HG03108 (cell line): ENCODE data around the gene DYNC1I2.

Experiments used
- ATAC-seq: cut with Tn5 transposase; IDR thresholded peaks from one replicate; pipeline ENCODE4 v1.9.1; 2021; ENCODE audit warnings: moderate library complexity; ENCODE audit not compliant: unreplicated experiment

The DYNC1I2 gene

GRCh38 chr2:171687287-171688128 is at the start of gene DYNC1I2:
DYNC1I2 (plus strand) TSS chr2:171687469; CDS start chr2:171690156, 2,687 bp downstream.
- peak; percentile 80 for ATAC-seq

- no peak for ATAC-seq
Measured at GRCh38 chr2:171651667-171652415, 35.4 kb upstream of the DYNC1I2 start.

DNA sequence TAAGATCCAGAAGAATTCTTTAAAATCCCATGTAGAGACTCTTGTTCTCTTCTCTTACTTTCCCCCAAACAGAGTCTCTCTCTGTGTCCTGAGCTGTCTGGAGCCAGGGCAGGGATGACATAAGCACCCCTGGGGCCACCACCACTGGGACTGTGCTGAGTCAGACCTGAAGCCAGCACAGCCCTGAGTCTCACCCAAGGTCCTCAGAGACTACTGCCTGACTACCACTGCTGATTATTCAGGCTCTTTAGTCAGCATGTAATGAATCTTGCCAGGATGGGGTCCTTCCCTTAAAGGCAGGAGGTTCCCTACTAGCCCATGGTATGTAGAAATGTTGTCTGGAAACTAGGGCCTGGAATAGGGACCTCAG is 34.9 kb upstream of the DYNC1I2 start:
- no peak for ATAC-seq

DNA sequence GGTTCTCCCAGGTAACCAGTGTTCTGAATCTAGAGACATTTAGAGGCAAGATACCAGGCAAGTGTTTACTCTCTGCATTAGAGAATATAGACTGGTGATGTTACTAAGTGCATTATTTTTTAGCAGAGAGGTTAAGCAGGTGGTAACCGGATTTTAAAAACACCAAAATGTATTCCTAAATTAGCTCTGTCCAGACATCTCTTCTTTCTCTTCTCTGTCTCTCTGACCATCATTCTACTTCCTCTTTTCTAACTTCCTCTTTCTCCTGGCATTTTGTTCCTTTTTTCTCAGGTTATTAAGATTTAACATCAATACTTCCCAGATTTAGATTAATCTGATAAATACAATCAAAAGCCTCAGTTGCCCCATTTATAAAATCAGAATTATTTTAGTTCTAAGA is 31.7 kb upstream of the DYNC1I2 start:
- ATAC-seq: no peak

DNA sequence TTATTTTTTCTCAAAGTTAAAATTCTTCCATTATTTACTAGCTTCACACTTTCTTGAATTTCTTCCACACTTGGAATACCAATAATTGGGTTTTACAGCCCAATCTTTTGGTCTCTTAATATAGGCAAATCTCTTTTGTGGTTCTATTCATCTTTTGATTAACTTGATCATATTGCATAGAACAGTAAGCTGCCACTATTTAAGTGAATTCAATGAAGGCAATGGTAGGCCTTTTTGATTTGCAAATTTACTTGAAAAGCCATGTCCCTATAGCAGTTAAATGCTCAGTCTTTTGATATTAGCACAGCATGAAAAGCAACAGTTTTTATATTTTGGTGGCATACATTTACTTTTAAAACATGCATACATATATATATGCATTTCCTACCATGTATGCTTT is 20.2 kb upstream of the DYNC1I2 start:
- no peak for ATAC-seq

DNA sequence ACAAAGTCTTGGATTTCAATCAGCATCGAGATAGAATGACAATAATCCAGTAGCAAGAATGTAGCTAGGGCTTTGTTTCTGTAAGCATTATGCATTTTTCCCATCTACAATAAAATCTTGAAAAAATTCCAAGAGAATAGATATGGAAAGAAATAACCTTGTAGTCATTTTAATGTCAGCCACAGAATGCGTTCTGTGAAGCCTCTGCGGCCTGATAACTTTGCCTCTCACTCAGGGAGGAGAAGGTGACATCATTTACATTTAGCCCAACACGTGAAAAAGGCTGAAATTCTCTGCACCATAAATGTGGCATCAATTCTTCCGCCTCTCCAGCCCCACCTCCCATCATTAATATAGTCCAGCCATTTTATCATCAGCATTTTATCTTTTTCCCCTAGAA is 19.1 kb upstream of the DYNC1I2 start:
- ATAC-seq: no peak

DNA sequence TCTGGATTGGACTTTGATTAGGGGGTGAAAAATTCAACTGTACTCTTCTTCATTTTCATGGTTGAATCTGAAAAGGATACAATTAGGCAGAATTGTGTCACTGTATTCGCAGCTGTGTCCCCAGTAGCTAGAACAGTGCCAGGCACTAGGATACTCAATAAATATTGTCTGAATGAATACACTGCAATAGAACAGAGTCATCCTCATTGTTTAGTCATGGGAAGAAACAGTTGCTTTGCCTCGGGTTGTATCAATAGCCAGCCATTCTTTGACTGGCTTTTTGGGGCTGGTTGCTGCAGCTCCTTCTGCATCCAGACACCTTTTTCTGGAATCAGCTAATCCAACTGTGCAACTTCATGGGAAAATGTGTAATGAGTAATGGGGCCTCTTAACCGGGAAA is 18.1 kb upstream of the DYNC1I2 start:
- no peak for ATAC-seq

DNA sequence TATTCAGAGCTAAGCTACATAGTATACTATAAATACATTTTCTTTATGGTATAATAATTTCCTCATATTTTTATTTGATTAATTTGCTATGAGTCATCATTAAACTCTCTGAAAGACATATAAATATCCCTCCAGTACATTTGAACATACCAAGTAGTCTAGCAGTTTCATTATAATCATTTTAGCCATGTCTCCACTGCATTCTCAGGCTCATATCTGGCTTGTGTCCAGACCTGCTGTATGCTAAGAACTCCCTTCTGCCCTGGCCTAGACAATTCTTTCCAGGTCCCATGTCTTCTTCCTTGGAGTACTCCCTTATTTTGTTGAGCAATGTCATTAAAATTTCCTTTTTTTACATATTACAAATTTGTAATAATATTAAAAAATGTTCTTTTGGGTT is 16.6 kb upstream of the DYNC1I2 start:
- no peak for ATAC-seq

GRCh38 chr2:171671867-171672266 is 15.4 kb upstream of the DYNC1I2 start:
- ATAC-seq: no peak

DNA sequence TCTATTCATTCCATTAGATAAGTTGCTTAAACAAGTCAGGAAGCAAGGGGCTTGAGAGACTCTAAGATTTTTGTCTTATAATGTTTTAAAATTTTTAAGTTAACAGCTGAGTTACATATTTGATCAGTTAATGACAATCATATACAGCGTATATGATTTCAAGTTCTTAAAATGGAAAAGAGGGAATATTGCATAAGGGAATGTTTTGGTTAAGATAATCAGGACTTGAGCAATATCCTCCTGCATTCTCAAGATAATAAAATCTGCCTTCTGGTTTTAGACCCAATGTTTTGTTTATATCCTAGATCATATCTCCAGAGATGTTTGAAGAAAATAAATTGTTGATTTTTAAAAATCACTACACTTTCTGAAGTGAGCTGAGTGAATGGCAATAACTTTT is 13.4 kb upstream of the DYNC1I2 start:
- ATAC-seq: no peak

DNA sequence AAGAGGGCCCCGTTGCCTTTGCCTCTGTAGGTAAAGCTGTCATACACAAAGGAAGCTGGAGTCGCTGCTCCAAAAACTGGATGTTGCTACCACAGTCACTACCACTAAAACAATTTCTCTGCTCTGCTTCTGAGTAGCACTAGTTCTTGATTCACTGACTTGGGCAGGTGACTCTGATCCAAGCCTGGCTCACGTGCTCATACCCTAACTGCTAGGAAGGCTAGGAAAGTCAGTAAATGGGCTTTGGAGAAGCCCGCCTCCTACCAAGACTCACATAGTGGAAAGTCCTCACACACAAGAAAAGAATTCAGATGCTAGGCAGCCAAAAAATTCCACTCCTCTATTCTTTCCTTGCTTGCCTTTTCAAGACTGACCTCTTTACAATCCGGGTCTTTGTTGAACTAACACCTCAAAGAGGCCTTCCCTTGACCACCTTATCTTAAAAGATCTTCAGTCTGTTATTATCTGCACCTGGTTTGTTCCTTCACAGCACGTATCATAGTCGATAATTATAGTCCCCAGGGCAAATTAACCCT is 11.4 kb upstream of the DYNC1I2 start:
- no peak for ATAC-seq

GRCh38 chr2:171678619-171679018 is 8.7 kb upstream of the DYNC1I2 start:
- ATAC-seq: no peak

DNA sequence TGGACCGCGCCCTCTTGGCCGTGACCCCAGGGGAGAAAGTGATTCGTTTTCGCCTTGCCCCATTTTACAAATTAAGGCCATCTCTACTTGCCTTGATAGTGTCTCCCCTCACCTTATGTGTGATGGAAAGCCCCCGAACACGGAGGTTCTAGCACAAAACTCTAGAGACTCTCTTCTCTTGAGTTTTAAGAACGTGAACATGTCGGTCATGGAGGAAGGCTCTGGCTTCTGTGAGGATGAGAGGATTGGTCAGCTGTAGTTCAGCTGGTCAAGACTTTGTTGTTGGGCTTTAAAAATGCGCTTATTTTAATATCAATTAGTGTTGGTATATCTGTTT is 828 bp downstream of the DYNC1I2 start:
- ATAC-seq: no peak

GRCh38 chr2:171692331-171692730 is 5.1 kb downstream of the DYNC1I2 start:
- no peak for ATAC-seq

DNA sequence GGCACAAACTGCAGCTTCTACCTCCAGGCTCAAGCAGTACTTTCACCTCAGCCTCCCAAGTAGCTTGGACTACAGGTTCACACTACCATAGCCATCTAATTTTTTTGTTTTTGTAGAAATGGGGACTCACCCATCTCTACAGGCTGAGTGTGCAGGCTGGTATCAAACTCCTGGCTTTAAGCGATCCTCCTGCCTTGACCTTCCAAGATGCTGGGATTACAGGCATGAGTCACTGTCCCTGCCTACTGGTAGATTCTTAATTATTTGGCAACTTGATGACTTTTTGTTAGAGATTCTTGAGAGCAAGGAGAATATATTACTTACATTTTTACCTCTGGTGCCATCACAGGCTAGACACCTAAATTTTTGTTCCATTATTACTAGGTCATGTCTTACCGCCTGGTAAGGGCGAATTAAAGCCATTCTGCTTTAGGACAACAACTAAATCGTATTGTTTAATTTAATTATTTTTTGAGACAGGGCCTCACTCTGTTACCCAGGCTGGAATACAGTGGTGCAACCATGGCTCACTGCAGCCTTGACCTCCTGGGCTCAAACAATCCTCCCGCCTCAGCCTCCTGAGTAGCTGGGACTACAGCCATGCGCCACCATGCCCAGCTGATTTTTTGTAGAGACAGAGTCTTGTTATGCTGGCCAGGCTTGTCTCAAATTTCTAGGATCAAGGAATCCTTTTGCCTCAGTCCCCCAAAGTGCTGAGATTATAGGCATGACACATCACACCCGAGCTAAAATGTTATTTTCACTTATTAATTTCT is 15.7 kb downstream of the DYNC1I2 start:
- ATAC-seq: no peak

DNA sequence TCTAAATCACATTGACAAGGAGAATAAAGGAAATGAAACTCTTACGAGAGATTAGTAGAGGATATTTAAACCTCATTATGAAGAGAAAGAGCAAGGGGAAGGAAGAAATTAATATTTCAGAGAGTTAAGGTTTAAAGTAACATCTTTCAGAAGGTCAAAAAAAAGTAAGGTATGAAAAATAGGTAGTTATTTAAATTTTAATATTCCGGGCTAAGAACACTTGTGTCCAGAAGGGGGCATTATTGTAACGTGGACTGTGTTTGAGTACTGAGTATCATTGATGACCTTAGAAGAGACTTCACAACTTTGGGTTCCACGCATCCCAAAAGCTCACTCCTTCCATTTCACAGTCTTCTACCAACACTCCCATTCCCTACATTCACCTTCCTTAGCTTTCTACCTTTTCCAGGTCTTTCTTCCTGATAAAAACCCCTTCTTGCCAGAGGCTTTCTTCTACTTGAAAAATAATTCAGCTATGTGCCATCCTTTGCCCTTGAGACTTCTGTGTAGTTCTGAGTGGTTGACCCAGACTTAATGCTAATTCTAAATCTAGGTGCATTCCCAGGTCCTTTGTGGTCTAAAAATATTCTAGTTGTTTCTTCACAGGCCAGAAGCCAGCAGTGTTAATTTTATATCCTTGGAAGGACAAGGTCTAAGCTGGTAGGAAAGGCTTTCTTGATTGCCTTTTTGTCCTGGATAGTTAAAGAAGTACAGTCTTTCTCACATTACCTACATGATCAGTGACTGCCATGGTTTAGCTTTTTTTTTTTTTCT is 16.5 kb downstream of the DYNC1I2 start:
- ATAC-seq: no peak

DNA sequence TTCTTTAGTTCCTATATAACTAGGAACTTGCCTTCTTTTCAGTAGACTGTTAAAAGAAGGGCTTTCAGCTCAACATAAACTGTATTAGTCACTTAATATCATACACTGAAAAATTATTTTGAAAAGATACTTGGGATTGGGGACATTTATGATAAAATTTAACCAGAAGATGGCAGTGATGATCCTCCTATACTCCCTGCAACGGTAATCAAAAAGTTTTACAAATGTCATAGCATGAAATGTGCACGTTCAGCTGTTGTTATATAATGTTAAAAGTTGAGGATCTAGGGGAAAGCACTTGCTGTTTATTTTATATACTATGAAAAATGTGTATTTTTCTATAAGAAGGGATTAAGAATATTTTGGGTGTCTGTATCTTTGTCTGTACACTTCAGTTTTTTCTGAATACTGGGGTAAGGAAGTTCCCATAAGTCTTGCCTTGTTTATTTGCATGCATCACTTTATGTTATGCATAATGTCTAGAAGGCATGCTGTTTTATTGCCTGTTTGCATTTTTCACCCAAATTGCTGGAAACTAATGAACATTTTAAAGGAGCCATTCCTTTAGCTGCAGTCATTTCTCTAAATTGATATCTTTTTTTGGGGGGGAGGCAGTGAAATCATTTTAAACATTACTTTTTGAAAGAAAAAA is 19.0 kb downstream of the DYNC1I2 start:
- no peak for ATAC-seq

DNA sequence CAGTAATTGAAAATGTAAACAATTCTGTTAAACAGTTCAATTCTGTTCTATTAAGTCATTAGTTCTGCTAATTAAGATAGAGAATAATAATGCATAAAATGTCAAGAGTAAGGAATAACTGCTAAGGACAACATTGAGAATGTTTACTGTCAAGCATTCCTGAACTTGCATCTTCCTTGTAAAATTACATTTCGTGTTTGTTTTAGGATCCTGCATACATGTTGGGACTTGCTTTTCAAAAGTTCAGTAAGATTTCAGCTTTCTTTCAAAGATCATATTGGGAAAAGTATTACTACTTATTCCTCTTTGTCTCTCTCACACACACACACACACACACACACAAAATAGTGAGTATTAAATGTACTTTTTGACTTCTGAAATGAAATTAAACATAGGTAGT is 20.5 kb downstream of the DYNC1I2 start:
- ATAC-seq: no peak

DNA sequence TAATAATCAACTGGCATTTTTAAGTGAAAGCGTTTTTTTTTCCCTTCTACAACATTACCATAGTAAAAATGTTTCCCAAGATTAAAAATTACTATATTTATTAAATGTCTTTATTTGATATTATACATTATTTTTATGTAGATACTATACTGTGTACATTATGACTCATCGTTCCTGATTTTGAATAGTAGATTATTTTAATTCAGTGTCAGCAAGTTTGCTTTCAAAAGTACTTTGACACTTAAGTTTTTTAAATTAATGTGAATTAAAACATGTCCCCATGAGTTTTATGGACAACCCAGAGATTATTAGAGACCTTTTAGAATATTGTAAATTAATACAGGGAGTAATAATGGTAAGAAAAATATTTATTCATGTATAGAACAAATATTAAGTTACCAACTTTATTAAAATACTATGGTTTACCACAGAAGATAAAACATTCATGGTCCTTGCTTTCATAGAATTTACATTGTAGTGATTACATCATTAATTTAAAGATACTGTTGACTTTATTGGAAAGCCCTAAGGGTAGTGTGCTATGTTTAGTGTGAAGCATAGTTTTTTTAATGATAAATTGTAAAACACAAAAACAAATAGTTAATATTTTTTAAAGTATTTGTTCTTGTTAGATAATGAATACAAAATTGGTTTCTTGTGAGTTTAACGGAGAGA is 21.9 kb downstream of the DYNC1I2 start:
- no peak for ATAC-seq

- no peak for ATAC-seq
Measured at GRCh38 chr2:171711351-171711750, 24.1 kb downstream of the DYNC1I2 start.
